Measurements from ENCODE around the gene CDC16.
"Not testable (repeated sequence)": the region's sequence is repeated elsewhere in the genome, so short reads cannot be mapped to it uniquely, and the experiment has no call there.

Gene CDC16

DNA sequence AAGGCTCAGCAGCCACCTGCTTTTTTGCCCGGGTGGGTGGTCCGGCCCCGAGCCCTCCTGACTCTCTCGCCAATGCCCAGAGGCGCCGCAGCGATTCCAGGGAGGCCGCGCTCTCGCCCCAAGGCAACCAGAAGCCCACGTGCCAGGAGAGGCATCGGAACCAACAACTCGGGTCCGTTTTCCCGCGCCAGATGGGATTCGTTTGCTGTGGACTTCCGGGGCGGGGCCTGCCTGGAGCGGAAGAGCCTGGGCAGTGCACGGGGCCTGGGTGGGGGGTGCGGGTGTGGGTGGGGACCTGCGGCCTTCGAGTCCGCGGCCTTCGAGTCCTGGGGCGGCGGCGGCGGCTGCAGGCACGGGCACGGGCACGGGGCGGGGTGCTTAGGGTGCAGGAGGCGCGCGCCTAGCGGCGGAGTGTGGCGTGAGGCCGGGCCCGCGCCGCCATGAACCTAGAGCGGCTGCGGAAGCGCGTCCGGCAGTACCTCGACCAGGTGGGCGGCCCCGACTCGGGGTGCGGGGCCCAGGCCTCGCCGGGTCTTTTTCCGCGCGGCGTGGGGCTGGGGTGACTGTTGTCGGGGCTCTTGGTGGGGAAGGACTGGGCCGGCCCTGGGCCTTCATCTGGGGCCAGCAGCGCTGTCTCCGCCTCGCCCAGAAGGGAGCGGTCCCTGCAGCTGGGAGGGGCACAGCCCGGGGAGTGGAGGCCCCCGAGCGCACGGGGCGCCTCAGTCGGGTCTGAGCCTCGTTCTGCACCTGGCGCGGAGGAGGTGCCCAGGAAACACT, at the start of gene CDC16:
CDC16 (plus strand) TSS at position 253 of the 777 bp plus-strand sequence; CDS start at position 441, 188 bp downstream.
- Mint-ChIP-seq H3K4me1 (peaks cover 27% of the 10 kb centered on the region), H3K27ac (peak within 1 kb of the TSS; percentile 89), H3K9me3 (no peaks in the 10 kb centered on the region), H3K4me3 (peak within 1 kb of the TSS; percentile 82), H3K36me3 (peaks cover 44% of the 10 kb centered on the region)
- ATAC-seq (peak; percentile 92), DNase-seq (ENCODE audit: low spot score in 2 of 2) (peak; percentile 66 to 94)

- no peak overlapping the region for H3K4me3 Mint-ChIP-seq
- H3K36me3 Mint-ChIP-seq, result no peaks in the 10 kb centered on the region
- ATAC-seq, result no peak
- H3K9me3 Mint-ChIP-seq, result peaks cover 4% of the 10 kb centered on the region
- DNase-seq (ENCODE audit: low spot score in 2 of 2), result peak in 1 of 2 donors; percentile 32
- peaks cover 14% of the 10 kb centered on the region for H3K4me1 Mint-ChIP-seq
- H3K27ac Mint-ChIP-seq, result no peak overlapping the region
Observed at GRCh38 chr13:114185182-114185971, 49.3 kb upstream of the CDC16 start.

DNA sequence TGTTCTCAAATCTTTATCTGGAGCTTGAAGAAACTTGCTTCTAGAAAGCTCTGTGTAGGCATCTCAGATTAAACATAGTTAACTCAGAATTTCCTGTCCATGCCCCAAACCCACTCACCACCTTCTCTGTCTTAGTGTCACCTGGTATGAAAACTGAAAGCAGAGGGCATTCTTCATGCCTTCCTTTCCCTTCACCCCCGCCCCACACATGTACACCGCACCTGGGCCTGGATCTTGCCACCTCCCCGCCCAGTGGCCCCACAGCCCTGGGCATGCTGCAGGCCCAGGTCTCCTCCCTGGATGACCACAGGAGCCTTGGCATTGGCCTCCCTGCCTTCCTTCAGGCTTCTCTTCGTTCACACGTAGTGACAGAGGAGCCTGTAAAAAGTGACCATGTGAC, 39.8 kb upstream of the CDC16 start:
- no peak for DNase-seq (ENCODE audit: low spot score in 2 of 2)
- Mint-ChIP-seq H3K9me3 (peaks cover 4% of the 10 kb centered on the region), H3K4me3 (no peak overlapping the region), H3K27ac (peak overlapping the region; percentile 65), H3K4me1 (peaks cover 8% of the 10 kb centered on the region), H3K36me3 (no peaks in the 10 kb centered on the region)
- peak; percentile 82 for ATAC-seq

DNA sequence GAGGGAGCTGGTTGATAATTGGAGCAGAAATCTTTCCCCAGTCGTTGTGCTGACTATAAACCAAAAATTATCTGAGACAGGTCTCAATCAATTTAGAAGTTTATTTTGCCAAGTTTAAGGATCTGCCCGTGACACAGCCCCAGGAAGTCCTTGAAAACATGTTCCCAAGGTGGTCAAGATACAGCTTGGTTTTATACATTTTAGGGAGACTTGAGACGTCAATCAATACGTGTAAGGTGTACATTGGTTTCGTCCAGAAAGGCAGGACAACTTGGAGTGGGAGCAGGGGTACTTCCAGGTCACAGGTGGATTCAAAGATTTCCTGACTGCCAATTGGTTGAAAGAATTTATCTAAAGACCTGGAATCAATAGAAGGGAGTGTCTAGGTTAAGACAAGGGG, 38.1 kb upstream of the CDC16 start:
- H3K27ac Mint-ChIP-seq, result no peak overlapping the region

GRCh38 chr13:114198556-114198955, 36.1 kb upstream of the CDC16 start:
- Mint-ChIP-seq H3K36me3 (no peaks in the 10 kb centered on the region), H3K27ac (no peak overlapping the region), H3K4me1 (peaks cover 16% of the 10 kb centered on the region), H3K9me3 (no peaks in the 10 kb centered on the region), H3K4me3 (no peak overlapping the region)
- no peak for ATAC-seq
- no peak for DNase-seq (ENCODE audit: low spot score in 2 of 2)

More for the DNA sequence above, 38.1 kb upstream of the CDC16 start:
- peaks cover 8% of the 10 kb centered on the region for H3K4me1 Mint-ChIP-seq
- H3K9me3 Mint-ChIP-seq, result no peaks in the 10 kb centered on the region
- DNase-seq (ENCODE audit: low spot score in 2 of 2) (no peak), ATAC-seq (no peak)
- no peaks in the 10 kb centered on the region for H3K36me3 Mint-ChIP-seq
- no peak overlapping the region for H3K4me3 Mint-ChIP-seq

GRCh38 chr13:114199526-114199925, 35.2 kb upstream of the CDC16 start:
- ATAC-seq; DNase-seq (ENCODE audit: low spot score in 2 of 2); H3K4me3 Mint-ChIP-seq; H3K9me3 Mint-ChIP-seq; H3K27ac Mint-ChIP-seq; H3K36me3 Mint-ChIP-seq: not testable (repeated sequence)
- H3K4me1 Mint-ChIP-seq, result peaks cover 25% of the 10 kb centered on the region

GRCh38 chr13:114199954-114200353, 34.7 kb upstream of the CDC16 start:
- H3K27ac Mint-ChIP-seq, result no peak overlapping the region
- no peaks in the 10 kb centered on the region for H3K36me3 Mint-ChIP-seq
- no peak overlapping the region for H3K4me3 Mint-ChIP-seq
- peaks cover 27% of the 10 kb centered on the region for H3K4me1 Mint-ChIP-seq
- H3K9me3 Mint-ChIP-seq, result no peaks in the 10 kb centered on the region
- DNase-seq (ENCODE audit: low spot score in 2 of 2) (no peak), ATAC-seq (no peak)

DNA sequence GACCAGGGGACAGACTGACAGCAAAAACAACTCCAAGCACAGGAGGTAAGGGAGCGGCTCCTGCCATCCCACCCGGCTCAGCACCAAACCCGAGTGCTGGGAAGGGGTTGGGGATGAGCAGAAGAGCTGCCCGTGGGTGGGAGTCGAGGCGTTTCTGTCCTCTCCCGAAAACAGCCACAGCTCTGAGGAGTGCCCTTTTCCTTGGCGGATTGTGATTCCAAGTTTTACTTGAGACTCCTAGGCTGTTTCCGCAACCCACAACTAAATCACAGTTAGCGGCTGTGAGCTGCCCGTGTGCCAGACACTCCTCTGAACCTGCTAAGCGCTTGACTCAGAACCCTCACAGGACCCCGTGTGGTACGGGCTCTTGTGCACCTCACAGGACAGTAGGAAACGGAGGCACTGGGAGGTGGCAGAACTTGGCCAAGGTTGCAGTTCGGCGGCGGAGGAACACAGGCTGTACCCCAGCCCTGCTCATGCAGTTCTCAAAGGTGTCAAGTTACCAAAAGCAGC, 34.2 kb upstream of the CDC16 start:
- no peak overlapping the region for H3K27ac Mint-ChIP-seq
- ATAC-seq, result no peak

DNA sequence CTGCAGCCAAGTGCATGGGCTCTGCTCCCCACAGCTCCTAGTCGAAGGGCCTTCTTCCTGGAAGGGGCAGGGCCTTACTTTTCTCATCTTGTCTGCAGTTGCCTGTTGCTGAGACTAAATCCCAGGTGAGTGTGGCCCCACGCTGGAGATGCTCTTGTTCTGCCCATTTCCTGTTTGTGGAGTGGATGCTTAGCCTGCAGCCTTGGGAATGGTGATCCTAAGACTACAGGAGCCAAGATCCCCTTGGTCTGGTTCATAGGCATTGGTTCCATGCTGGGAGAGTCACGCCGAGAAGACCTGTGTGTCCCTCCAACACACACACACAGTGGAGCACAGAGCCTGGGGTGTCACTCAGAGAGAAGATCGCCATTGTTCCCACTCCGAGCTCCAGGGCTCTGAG, 32.1 kb upstream of the CDC16 start:
- ATAC-seq (no peak), DNase-seq (ENCODE audit: low spot score in 2 of 2) (no peak)
- H3K27ac Mint-ChIP-seq, result no peak overlapping the region
- no peaks in the 10 kb centered on the region for H3K36me3 Mint-ChIP-seq
- peaks cover 23% of the 10 kb centered on the region for H3K4me1 Mint-ChIP-seq
- H3K4me3 Mint-ChIP-seq, result no peak overlapping the region
- no peaks in the 10 kb centered on the region for H3K9me3 Mint-ChIP-seq

More for the DNA sequence above, 34.2 kb upstream of the CDC16 start:
- Mint-ChIP-seq H3K9me3 (no peaks in the 10 kb centered on the region), H3K36me3 (no peaks in the 10 kb centered on the region), H3K4me1 (peaks cover 23% of the 10 kb centered on the region), H3K4me3 (no peak overlapping the region)
- DNase-seq (ENCODE audit: low spot score in 2 of 2), result no peak

DNA sequence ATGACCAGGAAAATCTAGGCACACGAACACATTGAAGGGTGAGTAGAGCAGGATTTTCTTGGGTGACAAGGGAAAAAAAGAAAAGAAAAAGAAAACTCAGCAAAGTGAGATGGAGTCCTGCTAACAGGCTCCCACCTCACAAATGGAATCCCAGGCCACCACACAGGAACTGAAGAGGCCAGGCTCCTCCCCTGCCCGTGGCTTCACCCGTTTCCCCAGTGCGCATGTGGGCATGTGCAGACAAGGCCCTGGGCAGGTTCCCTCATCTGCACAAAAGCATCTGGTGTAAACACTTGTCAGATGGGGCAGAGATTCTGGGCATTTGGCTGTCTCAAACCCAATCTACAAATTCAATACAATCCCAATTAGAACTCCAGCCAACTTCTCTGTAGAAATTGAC, 31.2 kb upstream of the CDC16 start:
- Mint-ChIP-seq H3K9me3 (no peaks in the 10 kb centered on the region), H3K36me3 (no peaks in the 10 kb centered on the region), H3K27ac (no peak overlapping the region), H3K4me3 (no peak overlapping the region), H3K4me1 (peaks cover 23% of the 10 kb centered on the region)
- no peak for DNase-seq (ENCODE audit: low spot score in 2 of 2)
- no peak for ATAC-seq

DNA sequence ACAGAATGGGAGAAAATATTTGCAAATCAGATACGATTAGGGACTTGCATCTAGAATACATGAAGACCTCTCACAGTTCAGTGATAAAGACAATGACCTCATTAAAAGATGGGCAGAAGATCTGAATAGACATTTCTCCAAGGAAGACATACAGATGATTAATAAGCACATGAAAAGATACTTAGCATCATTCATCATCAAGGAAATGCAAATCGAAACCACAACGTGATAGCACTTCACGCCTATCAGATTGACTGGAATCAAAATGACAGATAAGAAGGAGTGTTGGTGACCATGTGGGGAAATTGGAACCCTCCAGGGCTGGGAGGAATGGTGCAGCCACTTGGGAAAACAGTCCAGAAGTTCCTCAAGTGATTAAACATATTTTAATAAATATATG, 29.8 kb upstream of the CDC16 start:
- ATAC-seq (peak; percentile 75), DNase-seq (ENCODE audit: low spot score in 2 of 2) (no peak)
- no peaks in the 10 kb centered on the region for H3K36me3 Mint-ChIP-seq
- no peak overlapping the region for H3K4me3 Mint-ChIP-seq
- H3K4me1 Mint-ChIP-seq, result peaks cover 23% of the 10 kb centered on the region
- H3K9me3 Mint-ChIP-seq, result no peaks in the 10 kb centered on the region
- H3K27ac Mint-ChIP-seq, result no peak overlapping the region

DNA sequence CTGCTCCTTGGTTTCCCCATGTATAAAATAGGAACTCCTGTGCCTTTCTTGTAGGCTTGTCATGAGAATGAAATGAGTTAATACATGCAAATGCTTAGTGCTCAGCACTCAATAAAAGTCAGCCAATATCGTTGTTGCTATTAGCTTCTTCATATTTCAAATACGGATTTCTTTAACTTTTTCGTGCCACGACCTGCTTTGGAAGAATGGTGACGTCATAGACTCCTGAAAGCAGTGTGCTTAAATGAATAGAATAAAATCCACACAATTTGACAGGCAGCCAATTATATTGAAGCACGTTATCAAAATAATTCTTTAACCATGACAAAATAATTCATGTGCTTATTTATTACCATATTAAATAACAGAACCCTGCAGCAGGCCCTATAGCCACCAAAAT, 26.6 kb upstream of the CDC16 start:
- no peak for ATAC-seq

DNA sequence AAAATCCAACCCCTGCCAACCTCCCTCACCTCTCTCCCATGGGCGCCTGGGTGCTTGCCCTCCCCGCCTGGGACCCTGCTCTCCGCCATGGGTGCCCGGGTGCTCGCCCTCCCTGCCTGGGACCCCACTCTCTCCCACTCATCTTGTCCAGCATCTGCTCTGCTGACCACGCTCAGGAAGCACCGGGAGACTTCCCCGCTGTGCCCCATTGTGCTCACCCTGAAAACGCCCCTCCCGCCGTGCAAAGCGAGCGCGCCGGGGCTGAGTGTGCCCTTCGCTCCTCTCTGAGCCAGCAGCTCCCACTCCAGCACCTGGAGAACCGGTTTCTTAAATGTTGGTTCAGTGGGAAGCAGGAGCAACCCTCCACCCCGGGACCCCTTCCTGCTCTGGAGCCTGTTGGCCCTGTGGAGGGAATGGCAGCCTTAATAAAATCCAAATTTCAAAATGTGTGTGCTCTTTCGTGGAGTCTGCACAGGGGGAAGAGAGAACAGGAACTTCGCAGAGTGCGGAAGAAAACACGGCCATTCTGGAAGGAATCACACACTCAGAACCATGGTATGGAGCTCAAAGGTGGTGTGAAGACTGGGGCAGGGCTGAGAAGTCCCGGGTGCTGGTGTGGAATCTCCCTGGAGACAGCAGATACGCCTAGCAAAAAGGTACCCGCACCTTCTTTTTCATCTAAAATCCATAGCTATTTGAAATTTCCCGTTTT, 23.1 kb upstream of the CDC16 start:
- H3K27ac Mint-ChIP-seq, result peak overlapping the region; percentile 70
- H3K9me3 Mint-ChIP-seq, result no peaks in the 10 kb centered on the region
- DNase-seq (ENCODE audit: low spot score in 2 of 2) (no peak), ATAC-seq (no peak)
- H3K36me3 Mint-ChIP-seq, result no peaks in the 10 kb centered on the region
- no peak overlapping the region for H3K4me3 Mint-ChIP-seq
- peaks cover 14% of the 10 kb centered on the region for H3K4me1 Mint-ChIP-seq

More for the DNA sequence above, 26.6 kb upstream of the CDC16 start:
- Mint-ChIP-seq H3K27ac (no peak overlapping the region), H3K4me1 (peaks cover 34% of the 10 kb centered on the region), H3K36me3 (no peaks in the 10 kb centered on the region), H3K9me3 (no peaks in the 10 kb centered on the region), H3K4me3 (no peak overlapping the region)
- DNase-seq (ENCODE audit: low spot score in 2 of 2), result no peak

- no peaks in the 10 kb centered on the region for H3K36me3 Mint-ChIP-seq
- no peak overlapping the region for H3K27ac Mint-ChIP-seq
- no peak overlapping the region for H3K4me3 Mint-ChIP-seq
- H3K4me1 Mint-ChIP-seq, result peaks cover 14% of the 10 kb centered on the region
- DNase-seq (ENCODE audit: low spot score in 2 of 2) (no peak), ATAC-seq (no peak)
- H3K9me3 Mint-ChIP-seq, result no peaks in the 10 kb centered on the region
Observed at GRCh38 chr13:114212158-114212495, 22.6 kb upstream of the CDC16 start.

GRCh38 chr13:114213980-114214379, 20.7 kb upstream of the CDC16 start:
- Mint-ChIP-seq H3K36me3 (no peaks in the 10 kb centered on the region), H3K4me1 (peaks cover 14% of the 10 kb centered on the region), H3K27ac (no peak overlapping the region), H3K9me3 (no peaks in the 10 kb centered on the region), H3K4me3 (no peak overlapping the region)
- ATAC-seq (no peak), DNase-seq (ENCODE audit: low spot score in 2 of 2) (peak in 1 of 2 donors; percentile 13)

All from stimulated activated effector memory CD8-positive, alpha-beta T cell treated with anti-CD3 and anti-CD28 coated beads, Interleukin-12 subunit alpha, Interleukin-12 subunit beta, amount 100 ng/mL, for 72 hours (primary cell).